HEK293 (cell line): ENCODE results near the gene ZNF462.

ENCODE experiments used
- CTCF ChIP-seq: fragments of 450-650 bp; formaldehyde crosslinking; IDR thresholded peaks from 2 replicates; pipeline ENCODE4 v1.5.1; 2016; ENCODE audit warnings: missing biosample characterization, missing genetic modification characterization
- MEIS1 ChIP-seq: sonication (generic); formaldehyde crosslinking; IDR thresholded peaks from 2 replicates; pipeline ENCODE4 v1.8.1; 2022; ENCODE audit warnings: missing genetic modification reagents, mild to moderate bottlenecking, borderline replicate concordance
- PBX3 ChIP-seq: sonication (generic); formaldehyde crosslinking; IDR thresholded peaks from 2 replicates; pipeline ENCODE4 v1.8.1; 2022; ENCODE audit warnings: mild to moderate bottlenecking, moderate library complexity, missing genetic modification reagents
- ZNF155 ChIP-seq: fragments of 450-650 bp; formaldehyde crosslinking; IDR thresholded peaks from 2 replicates; pipeline ENCODE4 v1.5.1; 2016; ENCODE audit warnings: missing biosample characterization, missing genetic modification characterization
- ZNF426 ChIP-seq: fragments of 450-650 bp; formaldehyde crosslinking; IDR thresholded peaks from 2 replicates; pipeline ENCODE4 v1.5.1; 2017; ENCODE audit warnings: missing biosample characterization, missing genetic modification characterization, mild to moderate bottlenecking, inconsistent platforms, moderate library complexity
- ZNF549 ChIP-seq: fragments of 450-650 bp; IDR thresholded peaks from 2 replicates; pipeline ENCODE4 v1.5.1; 2018; ENCODE audit warnings: missing biosample characterization, missing genetic modification characterization, mild to moderate bottlenecking, inconsistent platforms, moderate library complexity
- ZNF830 ChIP-seq: fragments of 450-650 bp; IDR thresholded peaks from 2 replicates; pipeline ENCODE4 v1.5.0; 2018; ENCODE audit warnings: missing biosample characterization, missing genetic modification characterization, low read depth, mild to moderate bottlenecking, moderate library complexity
- TF ChIP-seq, protein P1 (sequence below): fragments of 450-650 bp; formaldehyde crosslinking; IDR thresholded peaks from 2 replicates; pipeline ENCODE4 v1.5.1; 2016; ENCODE audit warnings: missing biosample characterization, missing genetic modification characterization

GRCh38 chr9:106892632-106893031, 29.7 kb downstream of the ZNF462 start:
- TF ChIP-seq CTCF (no peak), ZNF549 (tag by site-specific recombination) (no peak), ZNF426 (tag by site-specific recombination) (no peak), PBX3 (no peak), MEIS1 (CRISPR knock-in tag) (no peak), ZNF830 (no peak), ZNF155 (tag by site-specific recombination) (no peak)
- TF ChIP-seq, protein P1, sequence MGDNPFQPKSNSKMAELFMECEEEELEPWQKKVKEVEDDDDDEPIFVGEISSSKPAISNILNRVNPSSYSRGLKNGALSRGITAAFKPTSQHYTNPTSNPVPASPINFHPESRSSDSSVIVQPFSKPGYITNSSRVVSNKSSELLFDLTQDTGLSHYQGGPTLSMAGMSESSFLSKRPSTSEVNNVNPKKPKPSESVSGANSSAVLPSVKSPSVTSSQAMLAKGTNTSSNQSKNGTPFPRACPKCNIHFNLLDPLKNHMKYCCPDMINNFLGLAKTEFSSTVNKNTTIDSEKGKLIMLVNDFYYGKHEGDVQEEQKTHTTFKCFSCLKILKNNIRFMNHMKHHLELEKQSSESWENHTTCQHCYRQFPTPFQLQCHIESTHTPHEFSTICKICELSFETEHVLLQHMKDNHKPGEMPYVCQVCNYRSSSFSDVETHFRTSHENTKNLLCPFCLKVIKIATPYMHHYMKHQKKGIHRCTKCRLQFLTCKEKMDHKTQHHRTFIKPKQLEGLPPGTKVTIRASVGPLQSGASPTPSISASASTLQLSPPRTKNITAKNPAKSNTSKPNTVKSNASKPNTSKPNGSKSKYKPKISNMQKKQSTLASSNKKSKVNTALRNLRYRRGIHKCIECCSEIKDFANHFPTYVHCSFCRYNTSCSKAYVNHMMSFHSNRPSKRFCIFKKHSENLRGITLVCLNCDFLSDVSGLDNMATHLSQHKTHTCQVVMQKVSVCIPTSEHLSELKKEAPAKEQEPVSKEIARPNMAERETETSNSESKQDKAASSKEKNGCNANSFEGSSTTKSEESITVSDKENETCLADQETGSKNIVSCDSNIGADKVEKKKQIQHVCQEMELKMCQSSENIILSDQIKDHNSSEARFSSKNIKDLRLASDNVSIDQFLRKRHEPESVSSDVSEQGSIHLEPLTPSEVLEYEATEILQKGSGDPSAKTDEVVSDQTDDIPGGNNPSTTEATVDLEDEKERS (tag by site-specific recombination) = no peak
